Thoracic aorta (tissue), 2 donors: ENCODE results near the gene MLYCD. TPM values are rescaled to one million over a fixed set of nuclear protein-coding genes. Genes with fewer than 3 reads are reported as not detected.

Source experiments
- ATAC-seq: fragments of 150-250 bp; one replicate; pipeline ENCODE4 v1.8.0; 2017; ENCODE audit warnings: low read depth; ENCODE audit not compliant: insufficient number of reproducible peaks, low FRiP score
- DNase-seq: peaks from one replicate; pipeline ENCODE4 v3.0.0-alpha.2; 2020; ENCODE audit warnings: low spot score
- H3K27ac ChIP-seq, 2 donors: fragments of 200-600 bp; sonication (generic); 1 replicate in 1 of 2; 2 replicates in 1 of 2; pipeline ENCODE4 v1.5.1; 2016; ENCODE audit warnings: mild to moderate bottlenecking in 2 of 2, moderate library complexity in 2 of 2
- H3K27me3 ChIP-seq: fragments of 200-600 bp; sonication (generic); replicated peaks from 2 replicates; pipeline ENCODE4 v1.6.0; 2016; ENCODE audit warnings: mild to moderate bottlenecking; ENCODE audit not compliant: insufficient read depth
- H3K36me3 ChIP-seq: fragments of 200-600 bp; sonication (generic); one replicate; pipeline ENCODE4 v1.5.1; 2016
- H3K4me1 ChIP-seq, 2 donors: fragments of 200-600 bp; sonication (generic); 1 replicate in 1 of 2; 2 replicates in 1 of 2; pipeline versions ENCODE4 v1.5.1 to v1.6.0; 2016; ENCODE audit warnings: low read depth in 2 of 2, mild to moderate bottlenecking in 1 of 2; ENCODE audit not compliant: control insufficient read depth in 1 of 2
- H3K4me3 ChIP-seq: fragments of 200-600 bp; sonication (generic); 2 replicates; pipeline ENCODE4 v1.5.1; 2016; ENCODE audit warnings: mild to moderate bottlenecking
- H3K9me3 ChIP-seq: fragments of 200-600 bp; sonication (generic); 2 replicates; pipeline ENCODE4 v1.5.1; 2016
- total RNA-seq, 2 donors: library from RNA; depleted of rRNA; stranded (reverse); fragments of >200 nt; gene quantifications; one replicate each; pipeline versions ENCODE4 v1.1.0 to v1.2.3, GENCODE V29; 2016
- TF ChIP-seq, protein P1 (sequence below): fragments of 200-600 bp; sonication (generic); IDR thresholded peaks from one replicate; pipeline ENCODE4 v1.5.1; 2019; ENCODE audit warnings: antibody characterized with exemption

The MLYCD gene
- total RNA-seq, 2 donors from 2014 or later: 14.1 to 23.6 TPM

- Histone ChIP-seq H3K27ac (no peak overlapping the region), H3K4me1 (peaks cover 17 to 40% of the 10 kb centered on the region in 2 donors), H3K27me3 (no peaks in the 10 kb centered on the region), H3K4me3 (no peak overlapping the region), H3K36me3 (no peaks in the 10 kb centered on the region), H3K9me3 (no peaks in the 10 kb centered on the region)
- DNase-seq (no peak), ATAC-seq (no peak)
- TF ChIP-seq, protein P1, sequence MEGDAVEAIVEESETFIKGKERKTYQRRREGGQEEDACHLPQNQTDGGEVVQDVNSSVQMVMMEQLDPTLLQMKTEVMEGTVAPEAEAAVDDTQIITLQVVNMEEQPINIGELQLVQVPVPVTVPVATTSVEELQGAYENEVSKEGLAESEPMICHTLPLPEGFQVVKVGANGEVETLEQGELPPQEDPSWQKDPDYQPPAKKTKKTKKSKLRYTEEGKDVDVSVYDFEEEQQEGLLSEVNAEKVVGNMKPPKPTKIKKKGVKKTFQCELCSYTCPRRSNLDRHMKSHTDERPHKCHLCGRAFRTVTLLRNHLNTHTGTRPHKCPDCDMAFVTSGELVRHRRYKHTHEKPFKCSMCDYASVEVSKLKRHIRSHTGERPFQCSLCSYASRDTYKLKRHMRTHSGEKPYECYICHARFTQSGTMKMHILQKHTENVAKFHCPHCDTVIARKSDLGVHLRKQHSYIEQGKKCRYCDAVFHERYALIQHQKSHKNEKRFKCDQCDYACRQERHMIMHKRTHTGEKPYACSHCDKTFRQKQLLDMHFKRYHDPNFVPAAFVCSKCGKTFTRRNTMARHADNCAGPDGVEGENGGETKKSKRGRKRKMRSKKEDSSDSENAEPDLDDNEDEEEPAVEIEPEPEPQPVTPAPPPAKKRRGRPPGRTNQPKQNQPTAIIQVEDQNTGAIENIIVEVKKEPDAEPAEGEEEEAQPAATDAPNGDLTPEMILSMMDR: no peak
Measured at GRCh38 chr16:83901101-83901500, 2.2 kb downstream of the MLYCD start.

DNA sequence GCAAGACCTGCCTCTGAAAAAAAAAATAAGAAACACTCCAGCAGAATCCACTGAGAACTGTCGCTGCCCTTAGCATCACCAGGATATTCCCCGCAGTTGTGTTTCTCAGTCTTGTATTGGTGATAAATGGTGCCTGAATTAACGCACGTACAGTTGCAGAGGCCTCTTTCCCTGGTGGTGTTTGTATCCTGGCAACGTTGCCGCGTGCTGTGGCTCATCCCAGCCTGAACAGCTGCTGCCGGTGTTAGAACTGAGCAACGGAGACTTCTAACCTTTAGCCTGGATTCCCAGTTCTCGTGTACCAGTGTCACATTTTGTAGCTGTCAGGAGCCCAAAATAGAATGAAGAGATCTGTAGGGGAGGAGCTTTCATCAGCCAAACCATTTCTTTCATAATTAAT is 4.8 kb downstream of the MLYCD start:
- peaks cover 13 to 34% of the 10 kb centered on the region in 2 donors for H3K4me1 ChIP-seq
- no peak for ATAC-seq
- H3K9me3 ChIP-seq: no peaks in the 10 kb centered on the region
- TF ChIP-seq, protein P1: no peak
- H3K36me3 ChIP-seq: peaks cover 10% of the 10 kb centered on the region
- no peak overlapping the region for H3K4me3 ChIP-seq
- no peaks in the 10 kb centered on the region for H3K27me3 ChIP-seq
- no peak for DNase-seq
- H3K27ac ChIP-seq: no peak overlapping the region

GRCh38 chr16:83906683-83907082 is 7.8 kb downstream of the MLYCD start:
- Histone ChIP-seq H3K4me1 (peaks cover under 1 to 13% of the 10 kb centered on the region in 2 donors), H3K9me3 (no peaks in the 10 kb centered on the region), H3K27ac (no peak overlapping the region), H3K36me3 (peaks cover 23% of the 10 kb centered on the region), H3K4me3 (no peak overlapping the region), H3K27me3 (no peaks in the 10 kb centered on the region)
- TF ChIP-seq, protein P1: no peak
- DNase-seq (no peak), ATAC-seq (no peak)

DNA sequence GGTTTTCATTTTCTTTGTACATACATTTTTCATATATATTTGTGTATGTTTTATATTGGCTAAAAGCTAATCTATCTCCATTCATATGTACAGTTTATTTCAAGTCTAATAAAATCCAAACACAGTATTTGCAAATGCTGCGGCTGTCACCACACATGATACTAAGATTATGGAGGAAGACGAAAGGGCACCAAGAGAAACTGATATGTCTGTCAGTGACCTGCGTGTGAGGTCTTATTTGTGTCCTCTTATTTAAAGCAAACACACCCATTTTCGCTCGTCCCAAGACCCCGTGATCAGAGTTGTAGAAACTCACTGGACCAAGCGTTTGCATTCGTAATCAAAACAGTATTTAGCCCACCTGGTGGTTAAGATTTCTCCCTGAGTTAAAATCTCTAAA is 8.2 kb downstream of the MLYCD start:
- no peak for DNase-seq
- Histone ChIP-seq H3K36me3 (peaks cover 27% of the 10 kb centered on the region), H3K4me3 (no peak overlapping the region), H3K9me3 (no peaks in the 10 kb centered on the region), H3K4me1 (peaks cover 0 to 12% of the 10 kb centered on the region in 2 donors), H3K27me3 (no peaks in the 10 kb centered on the region), H3K27ac (no peak overlapping the region)
- TF ChIP-seq, protein P1: no peak
- no peak for ATAC-seq

DNA sequence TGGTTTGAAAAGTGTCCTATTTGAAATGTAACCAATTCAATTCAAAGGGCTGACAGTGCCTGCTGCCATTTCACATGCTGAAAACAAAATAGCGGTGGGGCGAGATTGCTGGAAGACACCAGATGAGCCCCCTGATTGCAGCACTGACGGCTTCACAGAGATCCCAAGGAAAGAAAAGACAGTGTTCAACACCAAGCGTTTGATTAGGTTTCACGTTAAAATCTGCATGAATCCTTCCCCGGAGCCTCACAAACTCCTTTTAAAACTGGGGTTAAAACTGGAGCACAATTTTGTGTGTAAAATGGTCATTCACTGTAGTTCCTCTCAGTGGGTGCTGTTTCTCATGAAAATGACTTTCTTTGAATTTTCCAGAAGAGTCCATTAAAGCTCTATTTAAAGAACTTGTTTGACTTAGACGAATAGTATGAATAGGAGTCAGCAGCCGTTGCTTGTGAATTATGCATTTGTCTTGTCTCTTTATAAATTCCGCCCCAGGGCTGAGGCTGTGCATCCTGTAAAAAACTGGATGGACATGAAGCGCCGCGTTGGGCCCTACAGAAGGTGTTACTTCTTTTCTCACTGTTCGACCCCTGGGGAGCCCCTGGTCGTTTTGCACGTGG is 8.8 kb downstream of the MLYCD start:
- Histone ChIP-seq H3K4me1 (peaks cover 0 to 6% of the 10 kb centered on the region in 2 donors), H3K36me3 (peaks cover 34% of the 10 kb centered on the region), H3K9me3 (no peaks in the 10 kb centered on the region), H3K4me3 (no peak overlapping the region), H3K27ac (no peak overlapping the region), H3K27me3 (no peaks in the 10 kb centered on the region)
- DNase-seq (no peak), ATAC-seq (no peak)
- TF ChIP-seq, protein P1: no peak
